Measurements from ENCODE around the gene CDKAL1.

DNA sequence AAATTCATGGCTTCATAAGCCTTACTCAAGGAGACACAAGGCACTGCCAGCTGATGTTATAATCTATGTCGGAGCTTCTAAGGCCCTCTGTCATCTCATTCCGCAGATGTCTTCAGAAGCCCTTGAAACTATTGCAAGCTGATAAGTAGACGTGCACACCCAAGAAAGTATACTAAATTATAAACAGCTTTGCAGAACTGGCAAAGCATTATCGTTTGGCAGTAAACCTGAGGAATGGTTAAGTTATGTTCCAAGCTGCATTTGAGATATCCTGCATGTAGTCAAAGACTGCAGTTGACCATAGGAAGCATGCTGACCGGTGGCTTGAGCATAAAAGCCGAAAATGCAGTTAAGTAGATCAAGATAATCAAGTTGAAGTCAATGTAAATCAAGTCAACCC is 633.5 kb downstream of the CDKAL1 start:
- TF ChIP-seq FOXM1 (IDR thresholded peaks at IDR 0.05; ENCODE audit: borderline replicate concordance) (no peak), SUZ12 (IDR thresholded peaks at IDR 0.05) (no peak), HDGF (IDR thresholded peaks at IDR 0.05; ENCODE audit: borderline replicate concordance) (no peak), CTBP1 (IDR thresholded peaks at IDR 0.05; ENCODE audit: borderline replicate concordance) (no peak), FOXK2 (IDR thresholded peaks at IDR 0.05) (no peak), ELF4 (IDR thresholded peaks at IDR 0.05) (no peak), PKNOX1 (IDR thresholded peaks at IDR 0.05) (no peak), TARDBP (IDR thresholded peaks at IDR 0.05) (no peak), NFRKB (IDR thresholded peaks at IDR 0.05) (no peak), ARNT (IDR thresholded peaks at IDR 0.05) (no peak), SP1 (IDR thresholded peaks at IDR 0.05) (no peak), FOXA1 (IDR thresholded peaks at IDR 0.05) (no peak), LEF1 (IDR thresholded peaks at IDR 0.05; ENCODE audit: borderline replicate concordance) (no peak), BHLHE40 (IDR thresholded peaks at IDR 0.05; ENCODE audit: borderline replicate concordance) (no peak)
